Choroid plexus epithelial cell (primary cell): ENCODE data around the gene CSRNP2.

ENCODE experiments used
- DNase-seq: peaks from one replicate; pipeline ENCODE4 v3.0.0-alpha.2; 2010; ENCODE audit warnings: low read depth
- H3K4me3 ChIP-seq: 2 replicates; pipeline ENCODE4 v1.5.1; 2011; ENCODE audit warnings: low read depth, mild to moderate bottlenecking, control low read depth, low read length, moderate library complexity
- CTCF ChIP-seq: conservative IDR thresholded peaks from 2 replicates; pipeline ENCODE4 v1.5.1; 2011; ENCODE audit warnings: low read depth, mild to moderate bottlenecking, control low read depth, inconsistent platforms, low read length, moderate library complexity

The CSRNP2 gene

GRCh38 chr12:51048661-51049251, 34.6 kb downstream of the CSRNP2 start:
- DNase-seq, result no peak
- no peak for TF ChIP-seq CTCF
- H3K4me3 ChIP-seq, result peak overlapping the region; percentile 86

GRCh38 chr12:51047655-51048540, 35.5 kb downstream of the CSRNP2 start, which contains the start of gene LETMD1:
LETMD1 (plus strand) TSS chr12:51048327; CDS start chr12:51048357, 30 bp downstream.
- peak; percentile 99 for DNase-seq
- TF ChIP-seq CTCF, result peak; percentile 93
- peak within 1 kb of the TSS; percentile 86 for H3K4me3 ChIP-seq

- H3K4me3 ChIP-seq, result no peak overlapping the region
- TF ChIP-seq CTCF, result no peak
- DNase-seq, result no peak
Observed at GRCh38 chr12:51036279-51036678, 47.1 kb downstream of the CSRNP2 start.

- DNase-seq, result no peak
- no peak overlapping the region for H3K4me3 ChIP-seq
- TF ChIP-seq CTCF, result no peak
Observed at GRCh38 chr12:51033457-51034089, 49.8 kb downstream of the CSRNP2 start.

- DNase-seq, result no peak
- no peak for TF ChIP-seq CTCF
- no peak overlapping the region for H3K4me3 ChIP-seq
Observed at GRCh38 chr12:51033048-51033447, 50.3 kb downstream of the CSRNP2 start.

- no peak overlapping the region for H3K4me3 ChIP-seq
- TF ChIP-seq CTCF, result no peak
- no peak for DNase-seq
Observed at GRCh38 chr12:51028813-51029150, 54.6 kb downstream of the CSRNP2 start.
